Cardiac muscle cell (in vitro differentiated cells and primary cell): ENCODE results near the gene CCDC157. TPM values are rescaled to one million over a fixed set of nuclear protein-coding genes. Genes with fewer than 3 reads are reported as not detected.

Source experiments
- DNase-seq, 2 donors: peaks; one replicate each; pipeline versions ENCODE4 v3.0.0 to v3.0.0-alpha.2; 2010 to 2017; ENCODE audit warnings: low read depth in 1 of 2, low spot score in 1 of 2
- H3K27ac ChIP-seq: fragments of 200-600 bp; sonication (generic); 2 replicates; pipeline ENCODE4 v1.5.1; 2016
- H3K27me3 ChIP-seq: fragments of 200-600 bp; sonication (generic); 2 replicates; pipeline ENCODE4 v1.6.0; 2016; ENCODE audit warnings: control low read depth
- H3K36me3 ChIP-seq: fragments of 200-600 bp; sonication (generic); 2 replicates; pipeline ENCODE4 v1.5.1; 2016; ENCODE audit warnings: control low read depth
- H3K4me1 ChIP-seq: fragments of 200-600 bp; sonication (generic); 2 replicates; pipeline ENCODE4 v1.8.1; 2017; ENCODE audit warnings: low read depth, mild to moderate bottlenecking, mixed run types
- H3K4me3 ChIP-seq: fragments of 200-600 bp; sonication (generic); 2 replicates; pipeline ENCODE4 v1.5.1; 2016; ENCODE audit warnings: mild to moderate bottlenecking
- H3K9me3 ChIP-seq: fragments of 200-600 bp; sonication (generic); 2 replicates; pipeline ENCODE4 v1.5.1; 2017; ENCODE audit warnings: low read depth, mild to moderate bottlenecking, control low read depth
- CTCF ChIP-seq: IDR thresholded peaks from 2 replicates; pipeline ENCODE4 v1.5.1; 2012; ENCODE audit warnings: low read depth, mild to moderate bottlenecking, low read length
- polyA plus RNA-seq: library from polyadenylated mRNA; unstranded; fragments of >200 nt; fragmentation: Nextera tagmentation; extraction: Ambion mirVana; gene quantifications from 2 replicates; pipeline ENCODE4 v1.2.1, GENCODE V29; 2016
- total RNA-seq: library from RNA; depleted of rRNA; stranded (reverse); fragments of >200 nt; gene quantifications from 2 replicates; pipeline ENCODE4 v1.2.3, GENCODE V29; 2016

CCDC157 gene
- total and polyA plus RNA-seq, 2 experiments from 2014 or later = 7.1 to 8.7 TPM

GRCh38 chr22:30327864-30328345, 28.9 kb upstream of the CCDC157 start:
- no peak for DNase-seq
- Histone ChIP-seq H3K27ac (no peak overlapping the region), H3K4me3 (no peak overlapping the region), H3K4me1 (peaks cover 12% of the 10 kb centered on the region), H3K27me3 (no peaks in the 10 kb centered on the region), H3K9me3 (no peaks in the 10 kb centered on the region), H3K36me3 (peaks cover 2% of the 10 kb centered on the region)
- TF ChIP-seq CTCF = no peak

GRCh38 chr22:30328466-30329049, 28.2 kb upstream of the CCDC157 start:
- Histone ChIP-seq H3K27me3 (no peaks in the 10 kb centered on the region), H3K36me3 (peaks cover 8% of the 10 kb centered on the region), H3K27ac (no peak overlapping the region), H3K4me3 (no peak overlapping the region), H3K9me3 (no peaks in the 10 kb centered on the region), H3K4me1 (peaks cover 12% of the 10 kb centered on the region)
- TF ChIP-seq CTCF = no peak
- DNase-seq = peak in 1 of 2 donors; percentile 10

GRCh38 chr22:30332551-30332950, 24.3 kb upstream of the CCDC157 start:
- Histone ChIP-seq H3K27ac (peak overlapping the region; percentile 31), H3K36me3 (peaks cover 45% of the 10 kb centered on the region), H3K4me3 (no peak overlapping the region), H3K4me1 (no peaks in the 10 kb centered on the region), H3K9me3 (no peaks in the 10 kb centered on the region), H3K27me3 (no peaks in the 10 kb centered on the region)
- no peak for TF ChIP-seq CTCF
- no peak for DNase-seq

GRCh38 chr22:30332994-30333706, 23.7 kb upstream of the CCDC157 start:
- H3K4me1 ChIP-seq = no peaks in the 10 kb centered on the region
- no peak overlapping the region for H3K4me3 ChIP-seq
- H3K36me3 ChIP-seq = peaks cover 50% of the 10 kb centered on the region
- peak overlapping the region; percentile 31 for H3K27ac ChIP-seq
- H3K27me3 ChIP-seq = no peaks in the 10 kb centered on the region
- no peak for TF ChIP-seq CTCF
- H3K9me3 ChIP-seq = no peaks in the 10 kb centered on the region
- no peak for DNase-seq

- no peaks in the 10 kb centered on the region for H3K9me3 ChIP-seq
- TF ChIP-seq CTCF = no peak
- H3K4me1 ChIP-seq = no peaks in the 10 kb centered on the region
- no peak overlapping the region for H3K4me3 ChIP-seq
- H3K27ac ChIP-seq = no peak overlapping the region
- H3K27me3 ChIP-seq = no peaks in the 10 kb centered on the region
- H3K36me3 ChIP-seq = peaks cover 53% of the 10 kb centered on the region
- DNase-seq = no peak
Observed at GRCh38 chr22:30333707-30334087, 23.1 kb upstream of the CCDC157 start.
